ENCODE results near the gene STRN4.
"Not testable (repeated sequence)": the region's sequence is repeated elsewhere in the genome, so short reads cannot be mapped to it uniquely, and the experiment has no call there.

STRN4 gene

GRCh38 chr19:46724468-46724867 lies 21.8 kb downstream of the STRN4 start:
- DNase-seq = no peak

DNA sequence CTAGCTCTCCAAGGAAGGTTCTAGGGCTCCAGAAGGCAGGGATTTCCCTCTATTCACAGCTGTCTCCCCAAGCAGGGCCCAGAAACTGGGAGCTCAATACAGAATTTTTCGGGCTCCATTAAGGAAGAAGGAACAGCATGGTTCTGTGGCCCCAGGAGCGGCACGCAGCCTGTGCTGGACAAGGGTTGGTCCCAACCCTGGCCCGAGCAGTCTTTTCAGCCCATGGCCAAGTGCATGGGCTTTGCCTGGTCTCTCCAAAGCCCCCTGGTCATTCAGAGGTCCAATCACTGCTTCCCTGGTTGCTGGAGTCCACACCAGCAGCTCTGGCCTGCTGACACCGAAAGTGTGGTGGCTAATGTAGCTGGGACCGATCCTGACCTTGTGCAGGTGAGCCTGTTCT lies 22.8 kb downstream of the STRN4 start:
- no peak for DNase-seq

GRCh38 chr19:46723023-46723461 lies 23.2 kb downstream of the STRN4 start:
- no peak for DNase-seq

- DNase-seq = no peak
These were observed 23.7 kb downstream of the STRN4 start for GRCh38 chr19:46722421-46723022.

DNA sequence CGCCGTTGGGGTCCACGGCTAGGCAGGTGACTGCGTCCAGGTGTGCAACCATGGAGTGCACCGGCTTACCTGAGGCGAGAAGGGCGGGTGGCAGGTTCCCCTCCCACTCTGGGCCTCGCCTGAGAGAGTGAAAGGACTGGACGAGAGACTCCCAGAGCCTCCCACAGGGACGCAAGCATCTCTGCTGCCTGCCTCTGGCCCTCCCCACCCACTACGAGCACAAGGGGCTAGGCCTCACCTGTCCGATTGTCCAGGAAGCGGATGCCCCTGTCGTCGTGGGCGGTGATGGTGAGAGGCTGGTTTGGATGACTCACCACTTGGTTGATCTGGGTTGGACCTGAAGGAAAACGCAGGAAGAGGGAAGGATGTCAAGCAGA lies 24.3 kb downstream of the STRN4 start:
- DNase-seq = no peak

DNA sequence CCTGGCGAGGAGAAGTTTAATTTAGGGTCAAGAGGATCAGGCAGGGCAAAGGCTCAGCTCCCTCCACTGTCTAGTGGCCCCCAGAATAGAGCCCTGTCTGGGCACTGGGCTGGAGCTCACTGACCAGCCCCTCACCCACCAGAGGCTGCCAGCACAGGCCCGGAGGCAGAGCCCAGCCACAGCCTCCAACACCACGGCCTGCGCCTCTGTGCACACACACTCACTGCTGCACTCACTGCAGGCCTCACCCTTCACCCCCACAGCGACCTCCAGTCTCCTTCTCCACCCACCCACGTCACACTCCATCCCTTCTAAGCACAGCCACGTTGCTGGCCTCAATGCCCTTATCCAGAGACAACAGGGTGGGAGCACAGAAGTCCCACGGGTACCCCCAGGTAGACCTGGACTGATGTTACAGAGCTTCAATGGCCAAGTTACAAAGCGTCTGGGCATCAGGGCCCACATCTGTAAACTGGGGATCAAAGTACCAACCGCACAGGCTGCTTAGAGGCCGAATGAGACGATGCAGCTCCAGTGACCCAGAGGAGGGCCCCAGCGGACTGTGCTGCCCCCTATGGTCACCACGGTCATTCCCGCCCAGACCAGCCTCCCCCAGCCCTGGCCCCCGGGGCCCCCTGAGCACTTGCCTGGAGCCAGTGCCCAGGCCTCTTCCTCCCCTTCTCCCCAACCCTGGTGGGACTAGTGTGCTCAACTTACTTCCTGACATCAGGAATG lies 24.8 kb downstream of the STRN4 start:
- DNase-seq = no peak

- no peak for DNase-seq
These were observed 25.6 kb downstream of the STRN4 start for GRCh38 chr19:46720503-46721239.

DNA sequence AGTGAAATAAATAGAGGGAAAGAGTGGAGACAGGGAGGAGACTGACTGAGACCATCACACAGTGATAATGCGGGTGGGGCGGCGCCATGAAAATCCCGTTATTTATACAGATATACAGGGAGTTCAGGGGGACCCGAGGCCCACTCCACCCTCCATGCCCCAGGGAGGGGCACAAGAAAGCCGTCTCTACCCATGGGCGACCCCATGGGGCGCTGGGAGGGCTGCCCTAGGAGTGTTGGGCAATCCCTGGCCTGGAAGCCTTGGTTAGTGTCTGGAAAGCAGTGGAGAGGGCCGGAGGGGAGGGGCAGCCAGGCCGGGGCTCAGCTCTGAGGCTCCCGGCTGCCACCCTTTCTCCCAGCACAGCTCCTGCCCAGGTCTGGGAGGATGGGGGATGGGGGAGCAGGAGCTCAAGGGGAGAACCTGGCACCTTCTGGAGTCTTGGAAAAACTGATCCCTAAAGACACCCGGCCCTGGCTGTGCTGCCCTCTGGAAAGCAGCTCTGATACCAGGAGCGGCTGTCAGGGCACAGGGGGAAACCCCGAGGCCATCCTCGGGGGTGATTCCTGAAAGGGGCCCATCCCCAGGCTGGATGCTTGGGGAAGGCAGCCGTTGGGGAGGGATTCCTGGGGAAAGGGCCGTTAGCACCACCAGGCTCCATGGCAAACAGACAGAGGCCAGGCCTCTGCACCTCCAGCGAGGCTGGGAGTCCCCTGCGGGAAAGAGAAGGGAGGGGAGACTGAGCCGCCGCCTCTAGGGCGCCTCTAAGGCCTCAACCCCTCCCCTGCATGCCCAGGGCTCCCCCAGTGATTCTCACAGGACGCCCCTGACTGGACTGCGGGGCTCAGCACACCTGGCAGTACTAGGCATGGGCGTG lies 26.4 kb downstream of the STRN4 start:
- peak; percentile 21 for DNase-seq

DNA sequence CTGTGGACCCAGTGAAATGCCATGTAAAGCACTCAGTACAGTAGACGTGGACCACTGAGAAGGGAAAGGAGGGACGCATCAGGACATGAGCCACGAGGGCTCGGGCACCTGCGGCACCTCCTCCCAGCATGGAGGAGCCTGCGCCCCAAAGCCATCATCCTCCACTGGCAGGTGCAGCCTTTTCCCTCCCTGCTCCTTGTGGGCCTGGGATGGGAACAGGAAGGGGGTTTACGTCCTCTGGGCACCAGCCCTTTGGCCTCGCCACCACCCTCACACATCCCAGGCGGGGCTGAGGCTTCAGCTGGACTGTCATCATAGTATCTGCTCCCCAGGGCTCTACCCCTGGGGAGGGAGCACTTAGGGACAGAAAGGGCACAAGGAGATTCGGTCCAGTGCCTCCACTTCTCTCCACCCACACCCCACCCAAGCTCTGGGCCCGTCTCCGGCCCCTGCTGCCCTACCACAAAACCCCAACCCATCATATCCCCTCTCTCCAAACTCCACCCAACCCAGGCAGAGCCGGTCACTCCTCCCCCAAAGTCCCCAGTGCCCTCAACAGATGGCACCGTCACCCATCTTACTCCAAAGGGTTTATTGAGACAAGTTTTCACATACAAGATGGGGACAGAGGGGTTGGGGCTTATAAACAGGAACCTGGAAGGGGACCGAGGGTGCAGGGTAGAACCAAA lies 27.2 kb downstream of the STRN4 start:
- DNase-seq = no peak

DNA sequence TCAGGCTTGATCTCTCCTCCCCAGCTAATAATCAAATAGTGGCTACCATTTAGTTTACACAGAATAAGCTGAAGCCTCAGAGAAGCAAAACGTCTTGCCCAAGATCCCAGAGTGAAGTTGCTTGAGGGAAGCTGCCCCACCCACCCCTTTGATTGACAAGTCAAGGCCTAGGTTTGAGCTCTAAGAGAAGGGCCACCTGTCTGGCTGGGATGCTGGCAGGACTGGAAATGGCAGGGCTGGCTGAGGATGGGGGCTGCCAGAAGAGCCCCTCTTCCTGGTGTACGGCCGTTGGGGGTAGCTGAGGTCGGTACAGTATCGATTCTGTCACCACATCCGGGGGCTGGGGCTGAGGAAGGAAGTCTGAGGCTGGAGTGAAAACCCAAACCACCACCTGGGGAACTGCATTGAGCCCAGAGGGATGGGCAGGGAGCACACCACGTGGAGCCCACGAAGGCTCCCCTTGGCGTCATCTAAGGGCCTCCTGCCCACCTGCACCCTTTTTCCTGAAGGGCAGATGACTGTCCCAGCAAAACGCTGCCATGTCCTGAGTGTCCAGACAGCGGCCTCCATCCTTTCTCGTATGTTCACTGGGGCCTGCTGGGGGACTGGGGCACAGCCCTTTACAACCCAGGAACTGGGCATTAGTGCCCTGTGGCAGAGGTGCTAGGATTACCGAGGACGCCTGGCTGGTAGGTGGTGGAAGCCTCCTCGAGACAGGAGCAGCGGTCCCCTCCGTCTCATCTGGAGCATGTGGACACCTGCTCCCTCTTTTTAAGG lies 27.9 kb downstream of the STRN4 start:
- DNase-seq = no peak

- DNase-seq = peak; percentile 79
These were observed 28.5 kb downstream of the STRN4 start for GRCh38 chr19:46717716-46718143.

GRCh38 chr19:46717034-46717715 lies 29.1 kb downstream of the STRN4 start, which contains the start of gene PRKD2:
PRKD2 (minus strand) TSS chr19:46717114; CDS start chr19:46716370, 744 bp downstream.
- peak; percentile 71 for DNase-seq

DNA sequence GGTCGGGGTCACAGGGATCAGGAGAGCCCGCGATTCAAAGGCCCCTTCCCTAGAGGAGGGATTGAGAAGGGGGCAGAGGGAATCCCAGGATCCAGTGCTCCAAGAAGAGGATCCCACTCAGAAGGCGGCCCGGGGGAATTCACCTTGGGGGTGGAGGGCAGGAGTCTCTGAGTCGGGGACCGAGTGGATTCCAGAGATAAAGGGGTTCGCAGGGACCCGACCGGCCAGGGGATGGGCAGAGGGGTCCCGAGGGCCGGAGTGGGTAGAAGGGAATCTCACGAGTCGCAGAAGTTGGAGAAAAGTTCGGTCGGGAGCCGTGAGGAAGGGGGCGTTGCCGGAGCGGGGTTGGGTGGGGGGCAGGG lies 29.6 kb downstream of the STRN4 start:
- DNase-seq = no peak

GRCh38 chr19:46715975-46716671 lies 30.1 kb downstream of the STRN4 start:
- DNase-seq = no peak

GRCh38 chr19:46715620-46715974 lies 30.7 kb downstream of the STRN4 start:
- no peak for DNase-seq

DNA sequence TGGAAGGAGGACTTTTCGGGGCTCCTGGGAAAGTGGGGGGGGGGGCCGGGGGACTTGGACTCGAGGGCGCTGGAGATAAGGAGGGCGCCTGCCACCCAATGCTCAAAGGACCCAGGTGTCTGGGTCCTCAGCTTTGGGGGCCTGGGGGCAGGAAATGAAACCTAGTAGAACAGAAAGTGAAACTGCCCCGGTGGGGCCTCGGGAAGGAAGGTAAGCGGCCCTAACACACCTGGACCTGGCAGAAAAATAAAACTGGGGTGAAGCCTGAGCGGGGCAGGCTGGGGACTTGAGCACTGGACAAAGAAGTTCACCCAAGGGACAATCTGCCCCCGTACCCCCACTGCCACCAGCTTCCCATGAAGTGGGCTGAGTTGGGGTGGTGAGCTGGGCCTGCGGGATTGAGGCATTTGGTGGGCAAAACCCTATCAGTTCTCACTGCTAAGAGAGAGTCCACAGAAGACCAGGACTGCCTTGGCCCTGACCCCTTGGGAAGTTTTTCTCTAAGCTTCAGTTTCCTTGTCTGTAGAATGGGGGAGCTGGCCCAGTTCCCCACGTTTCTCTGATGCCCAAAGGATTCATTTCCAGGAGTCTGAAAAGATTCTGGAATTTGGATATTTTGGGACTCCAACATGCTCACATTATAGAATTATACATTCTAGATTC lies 31.7 kb downstream of the STRN4 start:
- peak; percentile 12 for DNase-seq

GRCh38 chr19:46713781-46714443 lies 32.3 kb downstream of the STRN4 start:
- peak; percentile 91 for DNase-seq

DNA sequence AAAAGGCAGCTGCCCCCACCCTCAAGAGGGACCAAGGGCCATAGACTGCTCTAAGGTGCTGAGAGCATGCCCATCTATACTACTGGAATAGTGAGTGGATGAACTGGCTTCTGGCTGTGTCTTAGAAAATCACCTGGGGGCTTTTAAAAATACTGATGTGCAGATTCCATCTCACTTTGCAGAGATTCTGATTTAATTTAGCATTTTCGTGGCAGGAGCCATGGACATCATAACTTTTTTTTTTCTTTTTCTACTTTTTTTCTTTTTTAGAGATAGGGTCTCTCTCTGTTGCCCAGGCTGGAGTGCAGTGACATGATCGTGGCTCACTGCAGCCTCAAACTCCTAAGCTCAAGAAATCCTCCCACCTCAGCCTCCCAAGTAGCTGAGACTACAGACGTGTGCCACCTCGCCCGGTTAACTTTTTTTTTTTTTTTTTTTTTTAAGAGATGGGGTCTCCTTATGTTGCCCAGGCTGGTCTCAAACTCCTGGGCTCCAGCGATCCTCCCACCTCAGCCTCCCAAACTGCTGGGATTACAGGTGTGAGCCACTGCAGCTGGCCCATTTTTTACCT lies 33.4 kb downstream of the STRN4 start:
- DNase-seq = not testable (repeated sequence)

GRCh38 chr19:46710687-46711086 lies 35.6 kb downstream of the STRN4 start:
- DNase-seq = no peak
